ENCODE measurements around the gene LPP. TPM values are rescaled to one million over a fixed set of nuclear protein-coding genes. Genes with fewer than 3 reads are reported as not detected.

LPP gene
- total and polyA plus RNA-seq, 2 donors (not counting 1 experiment from before 2014, with no cell fraction given): 7.6 to 81.7 TPM

DNA sequence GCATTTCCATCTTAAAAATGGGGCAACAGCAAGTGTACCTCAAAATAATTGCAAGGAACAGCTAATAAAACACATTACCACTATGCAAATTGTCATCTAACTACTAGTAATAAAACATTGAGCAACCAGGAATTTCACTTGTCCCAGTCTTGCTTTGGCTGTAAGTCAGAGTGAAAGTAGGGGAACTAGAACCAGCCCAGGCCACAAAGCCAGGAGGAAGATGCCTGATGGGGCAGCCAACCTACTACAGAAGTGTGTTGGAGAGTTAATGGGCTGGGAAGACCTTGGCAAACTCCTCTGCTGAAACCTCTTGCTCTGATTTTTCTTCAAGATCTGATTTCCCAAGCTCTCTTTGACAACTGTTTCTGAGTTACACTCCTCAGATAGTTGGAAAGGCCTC is 40.2 kb upstream of the LPP start:
- ChIA-PET POLR2A (no interaction called here), CTCF (interaction anchor here (0.7 to 0.9 kb wide), 2 partner anchors 374 to 641 kb away, joined by 3 read pairs; no protein-coding TSS in a partner anchor)
- peaks cover 17% of the 10 kb centered on the region for H3K4me1 Mint-ChIP-seq
- no peaks in the 10 kb centered on the region for H4K20me1 ChIP-seq (ENCODE audit: control insufficient read depth, insufficient read depth, low read length, poor library complexity, severe bottlenecking)
- intact Hi-C loops (cut with micrococcal nuclease): no loop called here
- H3K36me3 ChIP-seq (replicated peaks in 1 of 2; ENCODE audit: control extremely low read depth in 1 of 2, control insufficient read depth in 1 of 2, extremely low read depth in 1 of 2, insufficient read depth in 2 of 2, low read length in 1 of 2): no peaks in the 10 kb centered on the region
- H3K4me3 ChIP-seq (ENCODE audit: control extremely low read depth in 1 of 5, extremely low read depth in 1 of 5, insufficient read depth in 1 of 5, low read depth in 2 of 5, low read length in 4 of 5): no peak overlapping the region
- no peaks in the 10 kb centered on the region for H3K27me3 ChIP-seq (replicated peaks in 1 of 4; ENCODE audit: control extremely low read depth in 1 of 4, control insufficient read depth in 3 of 4, insufficient read depth in 4 of 4, low read length in 3 of 4)
- ATAC-seq (ENCODE audit: low read depth) (no peak), DNase-seq (no peak)
- TF ChIP-seq, protein P1, sequence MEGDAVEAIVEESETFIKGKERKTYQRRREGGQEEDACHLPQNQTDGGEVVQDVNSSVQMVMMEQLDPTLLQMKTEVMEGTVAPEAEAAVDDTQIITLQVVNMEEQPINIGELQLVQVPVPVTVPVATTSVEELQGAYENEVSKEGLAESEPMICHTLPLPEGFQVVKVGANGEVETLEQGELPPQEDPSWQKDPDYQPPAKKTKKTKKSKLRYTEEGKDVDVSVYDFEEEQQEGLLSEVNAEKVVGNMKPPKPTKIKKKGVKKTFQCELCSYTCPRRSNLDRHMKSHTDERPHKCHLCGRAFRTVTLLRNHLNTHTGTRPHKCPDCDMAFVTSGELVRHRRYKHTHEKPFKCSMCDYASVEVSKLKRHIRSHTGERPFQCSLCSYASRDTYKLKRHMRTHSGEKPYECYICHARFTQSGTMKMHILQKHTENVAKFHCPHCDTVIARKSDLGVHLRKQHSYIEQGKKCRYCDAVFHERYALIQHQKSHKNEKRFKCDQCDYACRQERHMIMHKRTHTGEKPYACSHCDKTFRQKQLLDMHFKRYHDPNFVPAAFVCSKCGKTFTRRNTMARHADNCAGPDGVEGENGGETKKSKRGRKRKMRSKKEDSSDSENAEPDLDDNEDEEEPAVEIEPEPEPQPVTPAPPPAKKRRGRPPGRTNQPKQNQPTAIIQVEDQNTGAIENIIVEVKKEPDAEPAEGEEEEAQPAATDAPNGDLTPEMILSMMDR (IDR thresholded peaks at IDR 0.05): no peak
- no peak for TF ChIP-seq EZH2 (IDR thresholded peaks at IDR 0.05; ENCODE audit: borderline replicate concordance, insufficient read depth, low read depth, low read length, poor library complexity, severe bottlenecking)
- H3K27ac Mint-ChIP-seq: no peak overlapping the region
- H3K4me3 Mint-ChIP-seq: no peak overlapping the region
- H3K9me3 Mint-ChIP-seq (ENCODE audit: insufficient read depth): no peaks in the 10 kb centered on the region
- H3K79me2 ChIP-seq (ENCODE audit: control insufficient read depth, insufficient read depth, low read length): no peaks in the 10 kb centered on the region
- H3K27ac ChIP-seq (ENCODE audit: low read length in 2 of 2): no peak overlapping the region
- H3K4me2 ChIP-seq (replicated peaks; ENCODE audit: low read depth, low read length, poor library complexity, severe bottlenecking): no peak overlapping the region
- peaks cover 0 to 5% (median 0%) of the 10 kb centered on the region in 3 donors for H3K9me3 ChIP-seq (ENCODE audit: control extremely low read depth in 1 of 3, control insufficient read depth in 2 of 3, insufficient read depth in 1 of 3, low read length in 2 of 3)
- peaks cover 4% of the 10 kb centered on the region for H3K27me3 Mint-ChIP-seq
- H2AFZ ChIP-seq (ENCODE audit: insufficient read depth, low read depth, low read length, poor library complexity, severe bottlenecking): no peak overlapping the region
- no peak overlapping the region for H3K9ac ChIP-seq (ENCODE audit: low read length)
- peaks cover 18 to 23% of the 10 kb centered on the region in 2 donors for H3K4me1 ChIP-seq (ENCODE audit: control insufficient read depth in 2 of 2, insufficient read depth in 2 of 2, low read length in 2 of 2)

DNA sequence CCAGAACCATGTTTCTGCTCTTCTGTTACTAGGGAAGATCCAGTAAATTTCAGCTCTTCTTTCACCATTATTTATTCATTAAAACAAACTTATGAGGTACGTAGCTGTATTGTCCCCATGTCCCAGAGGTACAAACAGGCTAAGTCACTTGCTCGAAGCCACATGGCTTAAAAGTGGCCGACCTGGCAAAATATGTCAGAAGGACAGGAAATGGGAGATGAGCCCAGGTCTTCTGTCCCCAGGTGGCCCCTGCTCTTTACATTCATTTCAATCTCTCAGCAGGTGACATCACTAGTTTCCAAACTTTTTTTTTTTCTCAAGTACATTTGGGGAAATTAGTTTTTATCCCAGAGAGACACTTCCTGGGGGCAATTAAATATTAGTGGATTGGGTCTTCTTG is 34.1 kb upstream of the LPP start:
- WGBS (ENCODE audit: insufficient coverage): 52% methylated on average over 2 of the region's 3 CpGs

More for the DNA sequence above, 34.1 kb upstream of the LPP start:
- Histone ChIP-seq H4K20me1 (ENCODE audit: control insufficient read depth, insufficient read depth, low read length, poor library complexity, severe bottlenecking) (no peaks in the 10 kb centered on the region), H3K9me3 (ENCODE audit: control extremely low read depth in 1 of 3, control insufficient read depth in 2 of 3, insufficient read depth in 1 of 3, low read length in 2 of 3) (peaks cover 0 to 5% (median 0%) of the 10 kb centered on the region in 3 donors), H2AFZ (ENCODE audit: insufficient read depth, low read depth, low read length, poor library complexity, severe bottlenecking) (no peak overlapping the region), H3K36me3 (replicated peaks in 1 of 2; ENCODE audit: control extremely low read depth in 1 of 2, control insufficient read depth in 1 of 2, extremely low read depth in 1 of 2, insufficient read depth in 2 of 2, low read length in 1 of 2) (no peaks in the 10 kb centered on the region), H3K79me2 (ENCODE audit: control insufficient read depth, insufficient read depth, low read length) (no peaks in the 10 kb centered on the region), H3K4me3 (ENCODE audit: control extremely low read depth in 1 of 5, extremely low read depth in 1 of 5, insufficient read depth in 1 of 5, low read depth in 2 of 5, low read length in 4 of 5) (no peak overlapping the region), H3K4me1 (ENCODE audit: control insufficient read depth in 2 of 2, insufficient read depth in 2 of 2, low read length in 2 of 2) (peaks cover 16 to 18% of the 10 kb centered on the region in 2 donors), H3K27me3 (replicated peaks in 1 of 4; ENCODE audit: control extremely low read depth in 1 of 4, control insufficient read depth in 3 of 4, insufficient read depth in 4 of 4, low read length in 3 of 4) (no peaks in the 10 kb centered on the region), H3K27ac (ENCODE audit: low read length in 2 of 2) (no peak overlapping the region), H3K4me2 (replicated peaks; ENCODE audit: low read depth, low read length, poor library complexity, severe bottlenecking) (no peak overlapping the region), H3K9ac (ENCODE audit: low read length) (no peak overlapping the region)
- CTCF ChIA-PET: interaction anchor here (0.7 kb wide), 1 partner anchor 451 kb away, joined by 3 read pairs; no protein-coding TSS in a partner anchor
- Mint-ChIP-seq H3K9me3 (ENCODE audit: insufficient read depth) (no peaks in the 10 kb centered on the region), H3K27me3 (peaks cover 8% of the 10 kb centered on the region), H3K4me1 (peaks cover 21% of the 10 kb centered on the region), H3K4me3 (no peak overlapping the region), H3K27ac (no peak overlapping the region)
- ATAC-seq (ENCODE audit: low read depth) (no peak), DNase-seq (no peak)
- intact Hi-C loops (cut with micrococcal nuclease): no loop called here
- POLR2A ChIA-PET: no interaction called here
- TF ChIP-seq, protein P1 (IDR thresholded peaks at IDR 0.05): no peak
- no peak for TF ChIP-seq EZH2 (IDR thresholded peaks at IDR 0.05; ENCODE audit: borderline replicate concordance, insufficient read depth, low read depth, low read length, poor library complexity, severe bottlenecking)
